Vagina (tissue), 2 donors: ENCODE data around the gene GPR55. TPM values are rescaled to one million over a fixed set of nuclear protein-coding genes. Genes with fewer than 3 reads are reported as not detected.

Experiments
- DNase-seq, 2 donors: peaks; one replicate each; pipeline ENCODE4 v3.0.0-alpha.2; 2017; ENCODE audit errors: extremely low spot score in 2 of 2
- H3K27ac ChIP-seq: fragments of 200-600 bp; sonication (generic); one replicate; pipeline ENCODE4 v1.5.1; 2019
- H3K27me3 ChIP-seq: fragments of 200-600 bp; sonication (generic); one replicate; pipeline ENCODE4 v1.5.1; 2019
- H3K36me3 ChIP-seq, 2 donors: fragments of 200-600 bp; sonication (generic); one replicate each; pipeline ENCODE4 v1.5.1; 2017 to 2019
- H3K4me1 ChIP-seq: fragments of 200-600 bp; sonication (generic); one replicate; pipeline ENCODE4 v1.5.1; 2019
- H3K4me3 ChIP-seq, 2 donors: fragments of 200-600 bp; sonication (generic); 1 replicate in 1 of 2; 2 replicates in 1 of 2; pipeline ENCODE4 v1.5.1; 2016 to 2019
- H3K9me3 ChIP-seq: fragments of 200-600 bp; sonication (generic); one replicate; pipeline ENCODE4 v1.5.1; 2019
- POLR2A ChIP-seq, 2 donors: fragments of 450-650 bp; IDR thresholded peaks; one replicate each; pipeline ENCODE4 v1.6.1; 2017; ENCODE audit warnings: antibody characterized with exemption in 2 of 2, mild to moderate bottlenecking in 2 of 2, moderate library complexity in 2 of 2
- POLR2AphosphoS5 ChIP-seq, 2 donors: sonication (generic); formaldehyde crosslinking; IDR thresholded peaks; one replicate each; pipeline ENCODE4 v1.9.0; 2017; ENCODE audit warnings: antibody characterized with exemption in 2 of 2, mild to moderate bottlenecking in 2 of 2, low read depth in 1 of 2; ENCODE audit not compliant: insufficient read depth in 1 of 2
- intact Hi-C: fragments of 100-400 bp; cut with DNase I; formaldehyde crosslinking; loops from one replicate; pipeline ENCODE4 v1.15.1; 2023
- total RNA-seq: library from RNA; depleted of rRNA; stranded (reverse); fragments of >200 nt; gene quantifications from one replicate; pipeline ENCODE4 v1.2.3, GENCODE V29; 2016
- TF ChIP-seq, protein P1 (sequence below), 3 experiments: fragments of 450-650 bp in 2 of 3; fragments of 200-600 bp in 1 of 3; sonication (generic) in 1 of 3; IDR thresholded peaks; one replicate each; pipeline ENCODE4 v1.5.1; 2017 to 2019; ENCODE audit warnings: antibody characterized with exemption in 3 of 3, mild to moderate bottlenecking in 2 of 3, moderate library complexity in 2 of 3

GPR55 gene
- total RNA-seq, 1 donor from 2014 or later: 2.7 TPM

DNA sequence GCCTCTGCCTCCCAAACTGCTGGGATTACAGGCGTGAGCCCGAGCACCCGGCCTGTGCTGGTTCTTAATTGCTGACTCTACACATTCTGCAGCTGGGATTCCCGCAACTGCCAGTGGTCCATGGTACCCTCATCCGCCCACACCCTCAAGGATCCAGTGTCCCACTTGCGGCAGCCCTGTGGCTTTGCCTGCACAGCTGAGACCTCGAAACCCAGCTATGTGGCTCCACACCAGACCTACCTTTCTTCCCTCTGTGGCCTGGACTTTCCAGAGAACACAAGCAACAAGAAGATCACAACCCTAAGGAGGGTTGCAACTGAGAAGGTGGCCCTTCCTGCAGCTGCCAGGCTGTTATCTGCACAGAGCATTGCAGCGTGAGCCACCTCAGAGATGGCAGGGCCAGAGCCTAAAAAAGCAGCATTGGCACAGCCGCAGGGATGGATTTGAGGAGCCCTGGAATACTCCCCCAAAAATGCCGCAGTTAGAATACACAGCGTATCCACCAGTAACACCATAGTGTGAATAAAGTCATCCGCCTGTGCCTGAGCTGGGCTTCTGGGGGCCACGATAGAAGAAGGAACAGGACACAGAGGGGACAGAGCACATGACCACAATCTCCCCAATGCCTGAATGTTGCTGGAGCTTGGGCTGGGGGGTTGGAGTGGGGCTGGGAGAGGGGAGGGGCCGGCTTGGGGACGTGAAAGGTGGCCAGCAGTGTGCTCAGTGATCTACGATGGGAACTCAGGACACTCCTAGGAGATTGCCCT, 1.9 kb downstream of the GPR55 start:
- Histone ChIP-seq H3K4me3 (no peak overlapping the region), H3K4me1 (no peaks in the 10 kb centered on the region), H3K36me3 (no peaks in the 10 kb centered on the region), H3K27ac (no peak overlapping the region), H3K9me3 (no peaks in the 10 kb centered on the region), H3K27me3 (no peaks in the 10 kb centered on the region)
- TF ChIP-seq, protein P1, sequence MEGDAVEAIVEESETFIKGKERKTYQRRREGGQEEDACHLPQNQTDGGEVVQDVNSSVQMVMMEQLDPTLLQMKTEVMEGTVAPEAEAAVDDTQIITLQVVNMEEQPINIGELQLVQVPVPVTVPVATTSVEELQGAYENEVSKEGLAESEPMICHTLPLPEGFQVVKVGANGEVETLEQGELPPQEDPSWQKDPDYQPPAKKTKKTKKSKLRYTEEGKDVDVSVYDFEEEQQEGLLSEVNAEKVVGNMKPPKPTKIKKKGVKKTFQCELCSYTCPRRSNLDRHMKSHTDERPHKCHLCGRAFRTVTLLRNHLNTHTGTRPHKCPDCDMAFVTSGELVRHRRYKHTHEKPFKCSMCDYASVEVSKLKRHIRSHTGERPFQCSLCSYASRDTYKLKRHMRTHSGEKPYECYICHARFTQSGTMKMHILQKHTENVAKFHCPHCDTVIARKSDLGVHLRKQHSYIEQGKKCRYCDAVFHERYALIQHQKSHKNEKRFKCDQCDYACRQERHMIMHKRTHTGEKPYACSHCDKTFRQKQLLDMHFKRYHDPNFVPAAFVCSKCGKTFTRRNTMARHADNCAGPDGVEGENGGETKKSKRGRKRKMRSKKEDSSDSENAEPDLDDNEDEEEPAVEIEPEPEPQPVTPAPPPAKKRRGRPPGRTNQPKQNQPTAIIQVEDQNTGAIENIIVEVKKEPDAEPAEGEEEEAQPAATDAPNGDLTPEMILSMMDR (IDR thresholded peaks at IDR 0.05): no peak
- TF ChIP-seq POLR2A (IDR thresholded peaks at IDR 0.05) (no peak), POLR2AphosphoS5 (IDR thresholded peaks at IDR 0.05; ENCODE audit: insufficient read depth in 1 of 2, low read depth in 1 of 2) (no peak)
- no peak for DNase-seq
- intact Hi-C loops: no loop called here

DNA sequence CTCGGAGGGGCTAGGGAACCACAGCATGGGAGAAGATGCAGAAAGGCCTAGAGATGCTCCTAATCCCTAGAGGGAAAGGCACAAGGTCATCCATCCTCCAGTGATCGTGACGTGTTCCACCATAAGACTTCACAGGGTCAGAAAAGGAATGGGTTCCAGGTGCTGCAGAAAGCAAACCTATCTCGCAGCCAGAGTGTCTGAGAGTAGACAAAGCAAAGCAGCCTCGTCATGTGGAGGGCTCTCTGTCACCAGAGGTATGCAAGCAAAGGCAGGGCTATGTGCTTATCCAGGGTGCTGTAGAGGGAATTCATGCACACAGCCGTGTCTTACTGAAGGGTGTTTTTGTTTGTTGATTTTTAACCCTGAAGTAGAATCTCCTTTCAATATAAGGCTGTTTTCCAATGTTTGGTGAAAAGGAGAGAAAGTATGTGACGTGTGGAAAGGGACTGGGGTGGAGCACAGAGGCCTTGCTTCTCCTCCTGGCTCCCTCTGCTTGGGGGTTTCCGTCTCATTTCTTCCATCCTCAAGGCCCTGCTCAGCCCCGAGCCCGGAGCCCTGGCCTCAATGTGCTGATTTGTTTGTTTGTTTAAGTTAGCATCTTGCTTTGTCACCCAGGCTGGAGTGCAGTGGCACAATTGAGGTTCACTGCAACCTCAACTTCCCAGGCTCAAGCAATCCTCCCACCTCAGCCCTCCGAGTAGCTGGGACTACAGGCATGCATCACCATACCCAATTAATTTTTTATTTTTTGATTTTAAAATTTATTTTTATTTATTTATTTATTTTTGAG, 3.0 kb downstream of the GPR55 start:
- no peaks in the 10 kb centered on the region for H3K27me3 ChIP-seq
- intact Hi-C loops: no loop called here
- DNase-seq: no peak
- no peaks in the 10 kb centered on the region for H3K36me3 ChIP-seq
- no peak overlapping the region for H3K4me3 ChIP-seq
- no peak overlapping the region for H3K27ac ChIP-seq
- TF ChIP-seq POLR2A (IDR thresholded peaks at IDR 0.05) (no peak), POLR2AphosphoS5 (IDR thresholded peaks at IDR 0.05; ENCODE audit: insufficient read depth in 1 of 2, low read depth in 1 of 2) (no peak)
- TF ChIP-seq, protein P1 (IDR thresholded peaks at IDR 0.05): no peak
- H3K4me1 ChIP-seq: no peaks in the 10 kb centered on the region
- no peaks in the 10 kb centered on the region for H3K9me3 ChIP-seq

DNA sequence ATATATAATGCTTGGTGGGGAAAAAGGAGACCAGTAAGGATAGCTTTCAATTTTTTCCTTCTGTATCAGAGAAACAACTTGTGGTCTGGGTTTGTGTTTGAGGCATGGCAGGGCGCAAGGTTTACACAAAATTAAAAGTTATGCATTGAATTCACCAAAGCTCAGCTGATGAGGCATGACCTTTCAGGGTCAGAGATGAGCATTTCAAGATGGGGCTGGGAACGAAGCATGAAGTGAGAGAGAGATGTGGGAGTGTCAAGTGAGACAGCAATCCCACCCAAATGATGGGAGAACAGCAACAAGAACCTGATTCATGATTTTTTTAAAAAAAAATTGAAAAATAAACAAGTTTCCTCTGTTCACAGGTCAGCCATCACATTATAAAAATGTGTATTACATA, 4.9 kb downstream of the GPR55 start:
- DNase-seq: no peak
- intact Hi-C loops: no loop called here

DNA sequence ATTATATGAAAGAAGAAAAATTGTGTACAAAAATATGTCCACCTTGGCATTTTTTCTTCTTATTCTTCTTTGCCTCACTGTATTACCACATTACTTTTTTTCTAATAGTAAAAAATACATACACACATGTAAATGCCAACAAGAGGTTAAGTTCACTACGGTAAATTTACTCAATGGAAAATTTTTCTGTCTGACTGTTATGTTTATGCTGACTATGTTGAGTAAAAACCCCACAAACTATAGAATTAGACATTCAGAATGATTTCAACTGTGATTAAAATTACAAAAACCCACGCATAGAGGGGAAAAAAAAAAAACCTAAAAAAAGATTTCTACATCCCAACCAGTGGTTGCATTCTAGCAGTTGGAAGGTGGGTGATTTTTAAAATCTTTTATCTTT, 5.4 kb downstream of the GPR55 start:
- no peaks in the 10 kb centered on the region for H3K27me3 ChIP-seq
- H3K36me3 ChIP-seq: no peaks in the 10 kb centered on the region
- H3K9me3 ChIP-seq: no peaks in the 10 kb centered on the region
- H3K4me3 ChIP-seq: no peak overlapping the region
- H3K4me1 ChIP-seq: no peaks in the 10 kb centered on the region
- no peak for DNase-seq
- intact Hi-C loops: no loop called here
- TF ChIP-seq POLR2A (IDR thresholded peaks at IDR 0.05) (no peak), POLR2AphosphoS5 (IDR thresholded peaks at IDR 0.05; ENCODE audit: insufficient read depth in 1 of 2, low read depth in 1 of 2) (no peak)
- TF ChIP-seq, protein P1 (IDR thresholded peaks at IDR 0.05): no peak
- no peak overlapping the region for H3K27ac ChIP-seq

More for the DNA sequence above, 4.9 kb downstream of the GPR55 start:
- Histone ChIP-seq H3K4me3 (no peak overlapping the region), H3K4me1 (no peaks in the 10 kb centered on the region), H3K27ac (no peak overlapping the region), H3K9me3 (no peaks in the 10 kb centered on the region), H3K27me3 (no peaks in the 10 kb centered on the region), H3K36me3 (no peaks in the 10 kb centered on the region)
- TF ChIP-seq, protein P1 (IDR thresholded peaks at IDR 0.05): no peak

DNA sequence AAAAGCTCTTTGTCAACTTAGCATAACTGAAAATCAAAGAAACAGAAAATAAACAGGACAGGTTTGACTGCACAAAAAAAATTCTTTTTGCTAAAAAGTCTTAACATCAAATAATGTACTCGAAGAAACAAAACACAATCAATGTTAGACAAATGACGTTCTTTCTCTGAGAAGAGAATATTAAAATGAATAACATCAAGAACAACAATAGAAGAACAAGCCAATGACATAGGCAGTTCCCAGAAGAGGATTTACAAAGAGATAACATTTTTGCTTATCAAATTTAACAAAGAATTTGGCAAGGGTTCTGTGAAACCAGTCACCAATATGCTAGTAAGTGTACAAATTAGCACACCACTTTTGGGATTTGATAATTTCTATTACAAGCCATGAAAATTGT, 5.8 kb downstream of the GPR55 start:
- Histone ChIP-seq H3K4me3 (no peak overlapping the region), H3K27ac (no peak overlapping the region), H3K9me3 (no peaks in the 10 kb centered on the region), H3K36me3 (no peaks in the 10 kb centered on the region), H3K27me3 (no peaks in the 10 kb centered on the region), H3K4me1 (no peaks in the 10 kb centered on the region)
- DNase-seq: no peak
- intact Hi-C loops: no loop called here
- TF ChIP-seq POLR2AphosphoS5 (IDR thresholded peaks at IDR 0.05; ENCODE audit: insufficient read depth in 1 of 2, low read depth in 1 of 2) (no peak), POLR2A (IDR thresholded peaks at IDR 0.05) (no peak)
- TF ChIP-seq, protein P1 (IDR thresholded peaks at IDR 0.05): no peak
